Pancreas (tissue), 10 donors: ENCODE data around the gene ZNF586. TPM values are rescaled to one million over a fixed set of nuclear protein-coding genes. Genes with fewer than 3 reads are reported as not detected.
"Not testable (repeated sequence)": the region's sequence is repeated elsewhere in the genome, so short reads cannot be mapped to it uniquely, and the experiment has no call there.

ENCODE experiments used
- ATAC-seq, 4 donors: fragments of 200-7000 bp; cut with Tn5 transposase; one replicate each; pipeline versions ENCODE4 v1.8.0 to v1.9.1; 2020; ENCODE audit warnings: mild to moderate bottlenecking in 4 of 4, moderate library complexity in 4 of 4
- DNase-seq, 6 donors: peaks; one replicate each; pipeline ENCODE4 v3.0.0-alpha.2; 2020
- FAIRE-seq: peaks from 2 replicates; lab custom pipeline; 2012; peaks lifted over from hg19 to GRCh38; lab: Jason Lieb, UNC
- H3K27ac ChIP-seq, 4 donors: fragments of 200-600 bp; sonication (generic); 1 replicate in 3 of 4; 2 replicates in 1 of 4; pipeline versions ENCODE4 v1.5.0 to v1.8.0; 2020
- H3K27me3 ChIP-seq, 4 donors: fragments of 200-600 bp; one replicate each; pipeline ENCODE4 v1.8.0; 2021
- H3K36me3 ChIP-seq, 3 donors: fragments of 200-600 bp; sonication (generic) in 1 of 3; one replicate each; pipeline versions ENCODE4 v1.5.0 to v1.8.0; 2020 to 2021
- H3K4me1 ChIP-seq, 3 donors: fragments of 200-600 bp; one replicate each; pipeline ENCODE4 v1.8.0; 2021
- H3K4me3 ChIP-seq, 4 donors: fragments of 200-600 bp; sonication (generic) in 2 of 4; one replicate each; pipeline versions ENCODE4 v1.5.0 to v1.8.0; 2020 to 2021
- H3K9me3 ChIP-seq, 4 donors: fragments of 200-600 bp; one replicate each; pipeline ENCODE4 v1.8.0; 2021
- CTCF ChIP-seq, 4 donors: fragments of 200-600 bp; sonication (generic) in 3 of 4; IDR thresholded peaks; one replicate each; pipeline versions ENCODE4 v1.5.0 to v1.8.0; 2021; ENCODE audit warnings: antibody characterized with exemption in 4 of 4
- WGBS, 2 donors: extraction: QIAGEN DNeasy Blood & Tissue Kit; methylation state at CpG; one replicate each; pipeline ENCODE4 v1.1.7; 2013; 5-methylcytosine and 5-hydroxymethylcytosine counted together
- intact Hi-C, 3 donors: fragments of 100-400 bp; cut with DNase I; formaldehyde crosslinking; loops; one replicate each; pipeline versions ENCODE4 v1.11.1 to v1.14.2; 2022
- polyA plus RNA-seq, 2 donors: library from polyadenylated mRNA; stranded (reverse); fragments of 200-250 nt; gene quantifications; one replicate each; pipeline ENCODE4 v1.2.3, GENCODE V29; 2013
- total RNA-seq, 6 donors: library from RNA; stranded (reverse); fragmentation: NEBNext Ultra II Directional in 4 of 6; extraction: Animal tissue kit (Norgen Biotek cat#: 25700) in 4 of 6; gene quantifications; one replicate each; pipeline versions ENCODE4 v1.2.1 to v1.2.4, GENCODE V29; 2021 to 2023
- donor health status: healthy with polysubstance abuse.
- donor health status: DM: no; HTN: no; CAD: no; lungs with moderate emphysema.
- donor health status: DM: no; HTN: no; CAD: no.
- donor health status: control.
- donor health status: control.
- donor health status: Bipolar disorder and iron deficiency.
- donor health status: DM: yes; HTN: yes; CAD: no.
- donor health status: DM: no; HTN: no; CAD: no.
- donor health status: DM: no; HTN: no; CAD: no.
- donor health status: DM: yes; HTN: yes; CAD: no.

ZNF586 gene
- total and polyA plus RNA-seq, 8 donors, result 3.0 to 12.9 (median 4.6) TPM

DNA sequence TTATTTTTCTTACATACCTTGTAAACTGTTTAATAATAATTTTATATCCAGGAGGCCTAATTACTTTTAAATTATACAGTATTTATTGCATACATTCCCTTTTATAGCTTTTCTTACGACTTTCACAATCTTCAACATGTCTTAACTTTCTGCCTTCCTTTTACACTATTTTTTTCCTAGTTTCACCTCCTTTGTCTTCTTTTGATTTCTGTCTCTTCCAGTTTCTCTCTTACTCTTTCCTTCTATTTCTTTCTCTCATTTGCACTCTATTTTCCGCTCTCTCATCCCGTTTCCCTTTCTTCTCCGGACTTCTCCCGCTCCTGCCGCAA is 33.8 kb downstream of the ZNF586 start:
- ATAC-seq (peak in 1 of 4 donors; percentile 8), FAIRE-seq (no peak), DNase-seq (no peak)
- Histone ChIP-seq H3K27ac (peak overlapping the region in 3 of 4 donors; percentile 20 to 72 (median 71)), H3K36me3 (peaks cover 0 to 2% (median 0%) of the 10 kb centered on the region in 3 donors), H3K9me3 (no peaks in the 10 kb centered on the region), H3K4me1 (peaks cover 0 to 3% (median 0%) of the 10 kb centered on the region in 3 donors), H3K4me3 (peak overlapping the region in 2 of 4 donors; percentile 24 to 36), H3K27me3 (no peaks in the 10 kb centered on the region)
- WGBS, 2 donors, result 47 to 52% methylated on average over 6 of the region's 6 CpGs
- intact Hi-C loops, result no loop called here
- TF ChIP-seq CTCF (IDR thresholded peaks at IDR 0.05), result no peak

GRCh38 chr19:57803594-57804325 is 34.3 kb downstream of the ZNF586 start:
- FAIRE-seq, result no peak
- DNase-seq, result no peak

DNA sequence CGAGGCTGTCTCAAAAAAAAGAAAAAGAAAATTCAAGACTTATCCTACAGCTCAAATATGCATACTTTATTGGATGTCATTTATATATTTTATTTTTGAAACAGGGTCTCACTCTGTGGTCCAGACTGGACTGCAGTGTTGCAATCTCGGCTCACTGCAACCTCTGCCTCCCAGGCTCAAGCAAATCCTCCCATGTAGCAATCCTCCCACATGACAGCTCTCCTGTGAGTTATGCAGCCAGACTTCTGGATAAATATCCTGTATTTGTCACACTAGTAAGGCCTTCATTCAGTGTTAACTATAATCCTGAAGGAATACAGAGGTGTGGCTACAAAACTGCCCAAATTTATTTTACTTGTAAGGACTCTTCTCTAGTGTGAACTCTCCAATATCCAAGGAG is 38.1 kb downstream of the ZNF586 start:
- Histone ChIP-seq H3K9me3 (no peaks in the 10 kb centered on the region), H3K4me1 (peaks cover 0 to 3% (median 0%) of the 10 kb centered on the region in 3 donors), H3K4me3 (no peak overlapping the region), H3K27ac (no peak overlapping the region), H3K36me3 (peaks cover 0 to 5% (median 0%) of the 10 kb centered on the region in 3 donors), H3K27me3 (no peaks in the 10 kb centered on the region)
- intact Hi-C loops, result no loop called here
- WGBS, 2 donors, result 97 to 98% methylated on average over 2 of the region's 2 CpGs
- FAIRE-seq (no peak), ATAC-seq (no peak), DNase-seq (no peak)
- TF ChIP-seq CTCF (IDR thresholded peaks at IDR 0.05), result no peak

More at GRCh38 chr19:57803594-57804325, 34.3 kb downstream of the ZNF586 start:
- H3K36me3 ChIP-seq, result peaks cover 0 to 5% (median 0%) of the 10 kb centered on the region in 3 donors
- H3K27ac ChIP-seq, result peak overlapping the region; percentile 20 to 72 (median 50)
- intact Hi-C loops, result no loop called here
- peak; percentile 30 to 65 (median 56) for ATAC-seq
- H3K9me3 ChIP-seq, result no peaks in the 10 kb centered on the region
- no peaks in the 10 kb centered on the region for H3K27me3 ChIP-seq
- no peak for TF ChIP-seq CTCF (IDR thresholded peaks at IDR 0.05)
- WGBS, 2 donors, result 33 to 41% methylated on average over 18 to 19 of the region's 19 CpGs
- peak overlapping the region in 2 of 4 donors; percentile 24 to 36 for H3K4me3 ChIP-seq
- H3K4me1 ChIP-seq, result peaks cover 0 to 3% (median 0%) of the 10 kb centered on the region in 3 donors

- H3K9me3 ChIP-seq, H3K27me3 ChIP-seq, intact Hi-C loops, FAIRE-seq, H3K4me3 ChIP-seq, ATAC-seq, DNase-seq, H3K4me1 ChIP-seq, H3K36me3 ChIP-seq: not testable (repeated sequence)
- peak overlapping the region in 1 of 4 donors; percentile 49 for H3K27ac ChIP-seq
- 67 to 75% methylated on average over 17 of the region's 17 CpGs for WGBS, 2 donors
These were observed 41.2 kb downstream of the ZNF586 start for GRCh38 chr19:57810410-57811295.

- ATAC-seq, result no peak
- H3K4me3 ChIP-seq, result no peak overlapping the region
- H3K4me1 ChIP-seq, result peaks cover 0 to 5% (median 4%) of the 10 kb centered on the region in 3 donors
These were observed 42.8 kb downstream of the ZNF586 start for GRCh38 chr19:57812226-57812625.

DNA sequence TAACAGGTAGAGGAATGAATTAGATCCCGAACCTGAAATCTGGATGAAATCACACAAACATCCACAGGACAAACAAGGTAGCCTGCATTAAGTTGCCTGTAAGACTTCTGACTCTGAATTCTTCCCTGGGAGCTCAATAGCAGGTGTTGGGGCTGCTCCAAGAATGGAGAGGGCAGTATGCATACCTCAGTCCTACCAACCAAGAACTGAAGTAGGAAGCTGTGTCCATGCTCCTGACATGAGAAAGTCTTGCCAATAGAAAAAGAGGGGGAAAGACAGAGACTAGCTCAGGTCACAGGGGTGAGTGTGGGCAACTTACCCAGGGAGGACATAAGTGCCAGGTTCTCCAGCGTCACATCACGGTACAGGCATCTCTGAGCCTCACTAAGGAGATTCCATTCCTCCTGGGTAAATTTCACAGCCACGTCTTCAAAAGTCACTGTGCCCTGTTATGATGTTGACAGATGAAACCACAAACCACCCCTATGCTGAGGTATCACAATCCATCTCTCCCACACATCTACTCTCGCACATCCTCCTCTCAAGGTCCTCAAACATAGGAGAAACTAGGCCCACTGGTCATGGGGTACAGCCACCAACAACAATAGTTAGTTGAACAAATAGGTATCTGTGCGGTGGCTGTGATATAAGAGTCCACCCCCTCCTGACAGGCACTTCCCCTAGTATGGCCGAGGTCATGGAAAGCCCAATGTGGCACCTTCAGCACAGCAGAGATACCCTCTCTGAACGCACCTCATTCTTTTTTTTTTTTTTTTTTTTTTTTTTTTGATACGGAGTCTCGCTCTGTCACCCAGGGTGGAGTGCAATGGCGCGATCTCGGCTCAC is 43.7 kb downstream of the ZNF586 start:
- intact Hi-C loops, H3K36me3 ChIP-seq, H3K4me1 ChIP-seq, H3K27me3 ChIP-seq, FAIRE-seq, H3K9me3 ChIP-seq, ATAC-seq: not testable (repeated sequence)
- Histone ChIP-seq H3K27ac (peak overlapping the region in 1 of 4 donors; percentile 74), H3K4me3 (peak overlapping the region in 3 of 4 donors; percentile 76 to 82 (median 77))
- DNase-seq, result peak in 1 of 6 donors; percentile 32
- WGBS, 2 donors, result 77 to 86% methylated on average over 12 to 13 of the region's 13 CpGs

More at GRCh38 chr19:57812226-57812625, 42.8 kb downstream of the ZNF586 start:
- no peaks in the 10 kb centered on the region for H3K9me3 ChIP-seq
- H3K27ac ChIP-seq, result no peak overlapping the region
- no peak for DNase-seq
- no peak for TF ChIP-seq CTCF (IDR thresholded peaks at IDR 0.05)
- no peaks in the 10 kb centered on the region for H3K27me3 ChIP-seq
- FAIRE-seq, result no peak
- H3K36me3 ChIP-seq, result peaks cover 0 to 5% (median 0%) of the 10 kb centered on the region in 3 donors
- WGBS, 2 donors, result 87 to 91% methylated on average over 3 of the region's 3 CpGs
- intact Hi-C loops, result no loop called here
